Occipital lobe (tissue), 2 donors: ENCODE results near the gene SLC1A7. TPM values are rescaled to one million over a fixed set of nuclear protein-coding genes. Genes with fewer than 3 reads are reported as not detected.

ENCODE experiments used
- DNase-seq: peaks from one replicate; lab custom pipeline; 2025; lab: John Stamatoyannopoulos, UW
- total RNA-seq: library from RNA; depleted of rRNA; stranded (reverse); fragments of >200 nt; gene quantifications from one replicate; pipeline ENCODE4 v1.2.3, GENCODE V29; 2014

The SLC1A7 gene
- total RNA-seq, 1 donor from 2014 or later, result not detected

DNA sequence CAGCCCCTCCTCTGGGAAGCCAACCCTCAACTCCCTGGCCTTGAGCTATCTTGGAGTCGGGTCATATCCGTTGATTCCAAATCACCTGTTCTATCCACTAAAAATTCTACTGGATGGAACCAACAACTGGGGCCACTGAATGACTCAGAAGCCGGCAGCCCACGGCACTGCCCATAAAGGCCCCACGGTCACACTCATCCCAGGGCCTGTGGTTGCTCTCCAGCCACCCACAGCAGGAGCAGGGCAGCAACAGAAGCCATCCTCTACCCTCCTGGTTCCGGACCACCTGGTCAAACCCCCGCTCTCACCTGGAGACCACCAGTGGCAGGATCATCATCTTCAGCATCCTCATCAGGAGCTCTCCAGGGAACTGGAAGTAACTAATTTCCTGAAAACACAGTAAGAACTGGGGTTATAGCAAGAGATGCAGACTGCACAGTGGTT is 8.4 kb downstream of the SLC1A7 start:
- no peak for DNase-seq

DNA sequence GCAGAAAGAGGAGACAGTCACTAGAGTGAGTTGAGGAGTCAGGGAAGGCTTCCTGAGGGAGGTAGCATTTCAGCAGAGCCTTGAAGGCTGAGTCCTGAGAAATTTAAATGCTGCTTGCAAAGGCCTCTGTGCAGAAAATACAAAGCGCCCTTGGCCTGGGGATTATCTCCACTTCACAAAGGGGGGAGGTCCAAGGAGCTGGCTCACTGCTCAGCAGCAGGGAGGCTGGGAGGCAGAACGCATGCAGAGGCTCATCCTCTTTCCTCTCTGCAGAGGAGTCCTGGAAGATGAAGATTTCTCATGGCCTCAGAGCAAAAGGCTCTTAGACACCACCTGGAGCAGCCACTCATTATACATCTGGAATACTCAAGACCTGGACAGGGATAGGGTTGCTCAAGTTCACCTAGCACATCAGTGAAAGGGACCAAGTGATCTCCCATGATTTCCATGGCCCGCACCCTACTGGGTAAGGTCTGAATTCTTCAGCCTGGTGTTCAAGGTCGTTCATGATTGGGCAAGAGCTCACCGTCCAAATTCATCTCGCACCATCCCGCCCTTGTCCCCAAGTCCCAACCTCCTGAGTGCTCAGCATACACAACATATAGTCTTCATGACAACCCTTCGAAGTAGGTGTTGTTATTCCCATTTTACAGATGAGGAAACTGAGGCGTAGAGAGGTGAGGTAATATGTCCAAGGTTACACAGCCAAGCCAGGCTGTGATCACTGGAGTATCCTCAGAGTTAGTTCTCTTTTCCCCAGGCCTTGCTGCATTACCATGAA is 9.0 kb downstream of the SLC1A7 start:
- DNase-seq, result no peak

DNA sequence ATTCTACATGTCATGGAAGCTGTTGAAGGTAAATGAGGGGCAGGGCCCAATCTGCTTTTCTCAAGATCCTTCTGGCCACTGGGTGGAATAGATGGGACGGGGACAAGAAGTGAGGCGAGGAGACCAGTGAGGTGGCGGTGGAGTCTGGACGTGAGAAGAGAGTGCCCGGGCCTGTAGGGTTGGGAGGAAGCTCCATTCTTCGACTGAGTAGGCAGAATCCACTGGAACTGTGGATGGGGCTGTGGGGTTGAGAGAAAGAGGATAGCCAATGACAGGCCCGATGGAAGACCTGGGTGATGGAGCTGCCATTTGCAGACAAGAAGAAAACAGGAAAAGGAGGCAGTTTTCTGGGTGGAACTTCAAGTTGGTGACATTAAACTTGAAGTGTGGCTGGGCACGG is 10.3 kb downstream of the SLC1A7 start:
- no peak for DNase-seq

DNA sequence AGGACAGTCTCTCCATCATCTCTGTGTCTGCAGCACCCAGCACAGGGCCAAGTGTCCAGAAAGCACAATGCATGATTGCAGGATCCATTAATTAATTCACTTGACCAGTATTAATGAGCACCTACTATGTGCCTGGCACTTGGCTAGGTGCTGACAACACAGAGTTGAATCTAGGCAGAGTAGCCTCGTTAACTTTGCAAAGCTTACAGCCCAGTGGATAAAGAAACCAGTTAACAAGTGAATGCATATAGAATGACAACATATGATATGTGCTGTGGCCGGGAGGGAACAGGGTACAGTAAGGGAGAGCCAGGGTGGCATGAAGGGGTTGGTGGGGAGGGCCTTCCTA is 10.9 kb downstream of the SLC1A7 start:
- no peak for DNase-seq

DNA sequence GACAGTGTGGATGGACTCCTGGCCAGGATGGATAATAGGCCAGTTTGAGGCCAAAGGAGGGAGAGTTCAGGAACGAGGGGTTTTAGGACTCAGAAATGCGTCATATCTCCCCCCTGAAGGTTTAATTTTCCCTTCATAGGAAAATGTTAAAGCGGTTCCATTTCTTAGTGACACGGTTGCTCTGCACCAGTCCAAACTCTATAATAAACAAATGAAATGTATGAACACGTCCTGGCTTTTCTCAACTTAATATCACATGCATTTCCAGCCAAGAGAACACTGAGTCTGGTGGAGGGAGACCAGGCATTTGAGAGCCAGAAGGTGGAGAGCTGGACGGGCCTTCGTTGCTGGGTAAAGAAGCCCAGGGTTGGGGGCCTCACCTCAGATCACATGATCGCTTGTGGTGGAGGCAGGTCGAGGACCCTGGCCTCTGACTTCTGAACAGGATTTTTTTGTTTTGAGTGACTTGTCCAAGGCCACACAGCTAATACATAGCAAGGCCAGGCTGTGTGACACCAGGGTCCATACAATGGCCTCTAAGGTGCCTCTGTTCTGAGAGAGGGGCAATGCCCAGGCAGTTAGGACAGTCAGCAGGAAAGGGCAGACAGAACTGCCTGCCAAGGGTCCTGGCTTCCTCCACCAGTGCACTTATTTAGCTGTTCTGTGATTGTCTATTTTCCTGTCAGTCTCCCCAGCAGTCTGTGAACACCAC is 11.4 kb downstream of the SLC1A7 start:
- DNase-seq, result no peak

- DNase-seq, result no peak
These were observed 11.9 kb downstream of the SLC1A7 start for GRCh38 chr1:53130598-53130877.

DNA sequence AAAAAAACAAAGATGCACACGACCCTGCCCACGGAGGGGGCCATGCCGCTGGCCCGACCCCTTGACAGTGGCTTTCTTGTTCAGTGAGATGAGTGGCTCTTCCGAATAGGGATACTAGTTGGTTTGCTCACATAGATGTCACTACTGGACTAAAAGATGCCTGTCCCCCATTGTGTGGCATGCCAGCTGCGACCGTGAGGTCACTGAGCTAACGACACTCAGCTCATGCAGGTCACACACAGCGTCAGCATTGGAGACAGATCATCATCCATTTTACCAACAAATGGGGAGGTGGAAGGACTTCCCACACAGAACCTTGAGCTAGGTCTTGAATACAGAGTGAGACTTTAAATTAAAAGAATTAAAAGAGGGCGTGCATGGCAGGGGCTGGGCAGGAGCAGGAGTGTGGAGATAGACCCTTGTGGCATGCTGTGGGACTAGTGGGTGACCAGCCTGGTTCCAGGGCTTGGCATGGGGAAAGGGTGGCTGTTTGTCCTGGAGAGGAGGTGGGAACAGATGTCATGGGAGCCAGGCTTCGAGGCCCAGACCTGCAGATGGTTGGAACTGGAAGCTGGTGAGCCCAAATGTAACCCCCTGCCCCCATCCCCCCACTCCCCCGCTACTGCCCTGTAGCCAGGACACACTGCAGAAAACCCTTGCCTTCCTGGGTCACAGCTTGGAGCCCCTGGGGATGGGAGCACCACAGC is 12.4 kb downstream of the SLC1A7 start:
- no peak for DNase-seq

- DNase-seq, result no peak
These were observed 14.0 kb downstream of the SLC1A7 start for GRCh38 chr1:53128401-53128800.

DNA sequence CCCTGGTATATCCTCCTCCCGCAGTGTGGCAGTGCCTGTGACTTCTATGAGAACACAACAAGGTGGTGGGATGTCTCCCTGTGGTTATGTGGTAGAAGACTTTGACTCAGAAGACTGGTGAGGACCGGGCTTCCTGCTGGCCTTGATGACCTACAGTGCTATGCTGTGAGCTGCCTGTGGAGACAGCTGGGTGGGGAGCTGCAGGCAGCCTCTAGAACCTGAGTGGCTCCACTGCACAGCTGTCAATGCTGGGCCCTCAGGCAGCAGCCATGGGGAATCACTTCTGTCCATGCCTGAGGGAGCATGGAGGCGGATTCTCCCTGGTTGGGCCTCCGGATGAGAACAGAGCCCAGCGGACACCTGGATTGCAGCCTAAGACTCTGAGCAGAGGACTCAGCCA is 14.9 kb downstream of the SLC1A7 start:
- no peak for DNase-seq

- no peak for DNase-seq
These were observed 15.9 kb downstream of the SLC1A7 start for GRCh38 chr1:53126495-53126894.

DNA sequence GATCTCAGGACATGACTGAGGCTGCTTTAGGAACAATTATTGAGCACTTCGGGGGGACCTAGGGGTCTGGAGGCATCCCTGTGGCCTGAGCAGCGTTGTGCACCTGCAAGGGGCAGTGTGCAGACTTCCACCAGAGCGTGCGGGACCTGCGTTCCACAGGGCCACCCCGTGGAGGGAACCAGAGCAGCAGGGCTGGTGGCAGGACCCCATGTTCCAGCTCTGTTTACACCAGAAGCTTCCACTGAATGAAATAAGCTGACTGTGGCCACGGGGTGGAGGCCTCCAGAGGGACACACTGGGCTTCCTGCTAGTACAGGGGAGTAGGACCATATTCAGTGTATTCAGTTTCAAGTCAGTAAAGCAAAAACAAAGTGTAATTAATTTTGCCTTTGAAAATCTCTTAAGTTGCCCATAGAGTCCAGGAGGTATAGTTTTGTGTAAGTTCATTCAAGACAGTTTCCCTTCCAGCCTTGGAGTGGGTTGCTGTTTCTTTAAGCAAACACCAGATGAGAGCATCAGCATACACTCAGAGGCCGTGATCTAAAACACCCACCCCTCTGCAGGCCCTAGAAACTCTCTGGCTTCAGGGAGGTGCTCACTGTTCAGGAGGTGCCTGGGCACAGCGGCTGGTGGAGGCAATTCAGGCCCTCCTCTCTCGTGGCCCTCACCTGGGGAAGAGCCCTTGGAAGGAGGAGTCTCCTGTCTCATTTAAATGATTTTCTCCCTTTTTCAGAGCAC is 16.6 kb downstream of the SLC1A7 start:
- DNase-seq, result no peak

DNA sequence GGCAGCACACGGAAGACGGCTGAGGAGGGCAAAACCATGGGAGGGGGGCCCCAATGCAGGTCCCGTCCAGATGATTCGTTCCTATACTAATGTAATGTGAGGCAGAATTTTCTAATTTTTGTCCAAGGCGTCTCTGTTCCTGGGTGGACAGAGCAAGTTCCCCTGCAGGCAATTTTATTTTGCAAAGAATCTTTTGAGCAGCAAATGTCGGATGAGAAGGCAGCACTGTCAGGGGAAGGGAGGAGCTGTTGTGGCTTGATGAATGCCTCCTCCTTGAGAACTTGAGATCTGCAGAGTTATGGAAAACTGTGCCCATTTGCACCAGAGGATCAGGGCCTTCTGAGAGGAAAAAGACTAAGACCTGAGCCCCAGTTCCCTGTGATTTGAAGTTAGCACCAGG is 17.3 kb downstream of the SLC1A7 start:
- DNase-seq, result no peak

DNA sequence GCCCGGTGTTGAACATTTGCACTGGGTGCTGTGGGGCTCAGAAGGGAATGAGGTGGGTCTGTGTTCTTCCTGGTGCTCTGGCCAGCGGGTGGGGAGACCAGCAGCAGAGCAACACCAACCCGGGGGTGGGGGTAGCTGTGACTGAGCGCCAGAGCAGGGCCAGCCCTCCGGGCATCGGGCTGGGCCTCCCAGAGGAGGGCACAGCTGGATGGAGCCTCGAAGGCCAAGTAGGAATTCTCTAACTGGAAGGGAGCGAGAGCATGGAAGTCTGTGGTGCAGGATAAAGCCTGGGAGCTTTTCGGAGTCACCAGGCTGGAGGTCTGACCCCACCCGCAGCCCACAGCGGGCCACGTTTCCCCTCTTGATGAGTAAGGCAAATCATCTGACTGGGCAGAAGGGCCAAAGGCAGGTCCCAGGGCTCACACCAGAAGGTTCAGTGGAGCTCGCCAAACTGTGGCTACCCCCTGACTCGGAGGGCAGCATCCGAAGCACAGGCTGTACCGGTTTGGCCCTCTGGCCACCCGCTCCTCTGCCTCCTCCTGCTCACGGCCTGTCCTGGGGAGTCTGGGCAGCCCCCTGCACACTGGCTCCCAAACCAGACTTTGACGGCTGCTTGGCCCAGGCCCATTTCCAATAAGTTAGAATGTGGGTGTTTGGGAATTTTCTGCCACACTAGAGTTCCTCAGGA is 18.8 kb downstream of the SLC1A7 start:
- no peak for DNase-seq

DNA sequence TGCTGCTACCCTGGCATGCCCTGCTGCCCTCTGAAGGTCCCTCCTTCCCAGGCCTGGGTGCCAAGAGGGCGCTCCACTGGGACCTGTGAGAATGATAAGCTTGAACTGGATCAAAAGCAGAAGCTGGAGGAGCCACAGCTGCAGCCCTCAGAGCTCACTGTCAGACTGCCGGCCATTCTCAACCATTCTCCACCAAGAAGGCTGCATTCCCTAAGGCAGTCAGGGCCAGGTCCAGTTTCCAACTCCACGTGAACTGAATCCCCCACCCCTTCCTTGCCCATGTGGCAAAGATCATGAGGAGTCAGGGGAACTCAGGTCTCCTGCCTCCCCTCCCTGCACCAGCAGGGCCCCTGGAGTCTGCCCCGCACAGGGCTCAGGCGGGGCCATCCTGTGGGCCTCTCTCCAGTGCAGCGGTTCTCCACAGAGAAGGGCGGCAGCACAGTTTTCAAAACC is 19.5 kb downstream of the SLC1A7 start:
- no peak for DNase-seq

DNA sequence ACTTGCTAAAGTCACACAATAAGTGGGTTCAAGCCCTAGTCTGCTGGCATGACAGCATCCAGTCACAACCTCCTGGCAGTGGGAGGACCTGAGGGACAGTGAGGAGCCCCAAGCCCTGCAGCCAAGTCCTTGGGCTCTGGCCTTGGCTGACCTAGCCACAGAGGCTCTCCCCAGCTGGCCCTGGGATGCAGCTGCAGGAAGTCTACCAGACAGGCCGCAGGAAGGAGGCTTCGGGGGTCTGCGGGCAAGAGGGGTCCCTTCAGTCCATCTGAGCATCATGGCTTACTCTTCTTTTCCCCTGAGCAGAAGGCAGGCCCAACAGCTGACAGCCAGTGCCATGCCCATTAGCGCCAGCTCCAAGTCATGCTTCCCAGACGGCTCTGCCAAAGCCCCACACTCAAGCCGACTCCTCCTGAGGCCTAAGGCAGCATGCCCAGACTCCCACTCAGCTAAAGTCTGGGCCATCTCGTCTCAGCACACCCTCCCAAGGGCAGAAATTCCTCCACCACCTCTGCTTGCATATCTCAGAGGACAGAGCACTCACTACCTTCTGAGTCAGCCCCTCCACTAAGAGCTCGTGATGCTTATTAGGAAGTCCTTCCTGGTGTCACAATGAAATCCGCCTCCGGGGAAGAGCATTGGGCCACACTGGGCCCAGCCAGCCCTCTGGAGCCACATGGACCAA is 20.1 kb downstream of the SLC1A7 start:
- no peak for DNase-seq

GRCh38 chr1:53121319-53122172 is 20.9 kb downstream of the SLC1A7 start:
- no peak for DNase-seq

- DNase-seq, result no peak
These were observed 21.8 kb downstream of the SLC1A7 start for GRCh38 chr1:53120659-53121058.

- DNase-seq, result no peak
These were observed 24.6 kb downstream of the SLC1A7 start for GRCh38 chr1:53117836-53118235.

GRCh38 chr1:53116933-53117600 is 25.4 kb downstream of the SLC1A7 start:
- DNase-seq, result no peak
